Measurements from ENCODE around the gene NTN1. TPM values are rescaled to one million over a fixed set of nuclear protein-coding genes. Genes with fewer than 3 reads are reported as not detected.

NTN1 gene
- total RNA-seq, 3 donors from 2014 or later = 2.2 to 3.7 (median 3.3) TPM

- intact Hi-C loops (cut with DNase I; ENCODE audit: low total_unique reads) = no loop called here
- Histone ChIP-seq H3K27ac (no peak overlapping the region), H3K27me3 (no peaks in the 10 kb centered on the region)
These were observed 103.2 kb downstream of the NTN1 start for GRCh38 chr17:9124554-9124935.

DNA sequence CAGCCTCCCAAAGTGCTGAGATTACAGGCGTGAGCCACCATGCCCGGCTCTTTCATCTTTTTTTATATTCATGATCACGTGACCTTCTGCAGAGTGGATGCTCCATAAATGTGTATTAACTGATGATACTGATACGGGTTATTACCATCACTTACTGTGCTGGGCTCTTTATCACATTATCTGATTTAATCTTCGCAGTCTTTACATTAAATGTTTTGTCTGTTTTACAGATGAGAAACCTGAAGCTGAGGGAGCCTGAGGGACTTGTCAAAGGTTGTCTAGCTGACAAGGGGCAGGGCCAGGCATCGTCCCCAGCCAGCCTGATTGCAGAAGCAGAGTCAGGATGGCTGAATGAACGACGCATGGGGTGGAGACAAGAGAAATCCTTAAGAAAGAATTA, 104.4 kb downstream of the NTN1 start:
- H3K36me3 ChIP-seq = no peaks in the 10 kb centered on the region
- intact Hi-C loops (cut with DNase I; ENCODE audit: low total_unique reads) = no loop called here
- DNase-seq (ENCODE audit: low spot score in 2 of 2) = no peak
- no peak overlapping the region for H3K27ac ChIP-seq
- no peak overlapping the region for H3K4me3 ChIP-seq
- no peaks in the 10 kb centered on the region for H3K9me3 ChIP-seq
- H3K4me1 ChIP-seq = no peaks in the 10 kb centered on the region
- no peak for TF ChIP-seq POLR2A (IDR thresholded peaks at IDR 0.05)
- no peak for TF ChIP-seq POLR2AphosphoS5 (IDR thresholded peaks at IDR 0.05)
- no peak for TF ChIP-seq CTCF (IDR thresholded peaks at IDR 0.05)
- no peaks in the 10 kb centered on the region for H3K27me3 ChIP-seq

More at GRCh38 chr17:9124554-9124935, 103.2 kb downstream of the NTN1 start:
- Histone ChIP-seq H3K4me3 (no peak overlapping the region), H3K9me3 (no peaks in the 10 kb centered on the region), H3K4me1 (no peaks in the 10 kb centered on the region), H3K36me3 (no peaks in the 10 kb centered on the region)
- TF ChIP-seq POLR2A (IDR thresholded peaks at IDR 0.05) = no peak
- TF ChIP-seq CTCF (IDR thresholded peaks at IDR 0.05) = no peak
- no peak for TF ChIP-seq POLR2AphosphoS5 (IDR thresholded peaks at IDR 0.05)
- no peak for DNase-seq (ENCODE audit: low spot score in 2 of 2)

DNA sequence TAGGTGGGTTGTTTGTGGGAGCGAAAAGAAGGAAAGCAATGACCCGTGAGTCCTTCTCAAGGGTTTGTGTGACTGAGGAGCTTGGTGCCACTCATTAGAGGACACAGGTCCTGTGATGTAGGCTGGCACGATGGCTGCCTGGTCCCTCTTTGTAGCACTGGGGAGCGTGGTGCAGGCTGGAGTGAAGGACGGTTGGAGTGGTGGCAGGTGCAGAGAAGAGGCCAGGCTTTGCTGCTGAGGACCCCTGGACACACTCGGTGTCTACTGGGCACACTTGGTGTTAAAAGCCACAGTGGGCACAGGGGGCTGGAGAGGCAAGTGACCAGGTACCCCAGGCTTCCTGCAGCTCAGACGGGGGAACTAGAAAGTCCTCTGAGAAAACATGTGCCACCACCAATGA, 106.0 kb downstream of the NTN1 start:
- DNase-seq (ENCODE audit: low spot score in 2 of 2) = no peak
- Histone ChIP-seq H3K4me1 (no peaks in the 10 kb centered on the region), H3K4me3 (no peak overlapping the region), H3K27ac (no peak overlapping the region), H3K27me3 (no peaks in the 10 kb centered on the region), H3K9me3 (no peaks in the 10 kb centered on the region), H3K36me3 (no peaks in the 10 kb centered on the region)
- TF ChIP-seq POLR2AphosphoS5 (IDR thresholded peaks at IDR 0.05) (no peak), POLR2A (IDR thresholded peaks at IDR 0.05) (no peak), CTCF (IDR thresholded peaks at IDR 0.05) (no peak)
- intact Hi-C loops (cut with DNase I; ENCODE audit: low total_unique reads) = no loop called here

DNA sequence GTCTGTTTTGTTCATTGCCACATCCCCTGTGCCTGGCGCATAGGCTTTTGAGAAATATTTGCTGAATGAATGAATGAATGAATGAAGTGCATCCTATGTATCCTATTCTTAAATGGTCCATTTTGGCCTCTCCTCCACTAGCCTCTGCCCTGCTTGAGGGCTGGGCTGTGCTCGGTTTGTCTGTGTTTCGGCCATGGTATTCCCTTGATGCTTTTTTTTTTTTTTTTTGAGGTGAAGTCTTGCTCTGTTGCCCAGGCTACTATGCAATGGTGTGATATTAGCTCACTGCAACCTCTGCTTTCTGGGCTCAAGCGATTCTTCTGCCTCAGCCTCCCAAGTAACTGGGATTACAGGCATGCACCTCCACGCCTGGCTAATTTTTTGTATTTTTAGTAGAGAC, 110.1 kb downstream of the NTN1 start:
- H3K27ac ChIP-seq = no peak overlapping the region
- no peaks in the 10 kb centered on the region for H3K36me3 ChIP-seq
- intact Hi-C loops (cut with DNase I; ENCODE audit: low total_unique reads) = no loop called here
- no peaks in the 10 kb centered on the region for H3K4me1 ChIP-seq
- no peaks in the 10 kb centered on the region for H3K9me3 ChIP-seq
- H3K27me3 ChIP-seq = no peaks in the 10 kb centered on the region
- no peak for TF ChIP-seq POLR2AphosphoS5 (IDR thresholded peaks at IDR 0.05)
- no peak for TF ChIP-seq POLR2A (IDR thresholded peaks at IDR 0.05)
- TF ChIP-seq CTCF (IDR thresholded peaks at IDR 0.05) = no peak
- no peak overlapping the region for H3K4me3 ChIP-seq
- no peak for DNase-seq (ENCODE audit: low spot score in 2 of 2)

DNA sequence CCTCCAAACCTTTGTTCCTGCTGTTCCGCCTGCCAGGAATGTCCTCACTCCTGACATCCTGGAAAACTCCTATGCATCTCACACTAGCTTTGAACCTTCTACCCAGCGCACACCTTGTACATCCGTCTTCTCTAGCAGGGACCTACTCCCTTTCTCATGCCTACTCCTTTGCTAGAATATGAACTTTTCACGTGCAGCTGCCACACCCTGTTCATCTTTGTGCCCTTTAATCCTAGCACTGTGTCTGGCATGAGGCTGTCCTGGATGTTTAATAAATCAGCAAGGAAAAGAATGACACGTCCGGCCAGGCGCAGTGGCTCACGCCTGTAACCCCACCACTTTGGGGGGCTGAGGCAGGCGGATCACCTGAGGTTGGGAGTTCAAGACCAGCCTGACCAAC, 111.0 kb downstream of the NTN1 start:
- H3K4me1 ChIP-seq = no peaks in the 10 kb centered on the region
- no peaks in the 10 kb centered on the region for H3K27me3 ChIP-seq
- intact Hi-C loops (cut with DNase I; ENCODE audit: low total_unique reads) = no loop called here
- no peaks in the 10 kb centered on the region for H3K9me3 ChIP-seq
- TF ChIP-seq CTCF (IDR thresholded peaks at IDR 0.05) = no peak
- no peak for TF ChIP-seq POLR2A (IDR thresholded peaks at IDR 0.05)
- H3K4me3 ChIP-seq = no peak overlapping the region
- DNase-seq (ENCODE audit: low spot score in 2 of 2) = no peak
- H3K27ac ChIP-seq = no peak overlapping the region
- H3K36me3 ChIP-seq = no peaks in the 10 kb centered on the region

Measured in breast epithelium (tissue), 4 donors.